GM12892 (cell line): ENCODE data around the gene CFL1.

Experiments used
- POLR2A ChIP-seq: IDR thresholded peaks from 2 replicates; pipeline ENCODE4 v1.6.1; 2011; ENCODE audit warnings: low read depth, low read length, control low read depth
- POLR2AphosphoS5 ChIP-seq: IDR thresholded peaks from 2 replicates; pipeline ENCODE4 v1.6.1; 2011; ENCODE audit warnings: low read depth, low read length, control low read depth
- TAF1 ChIP-seq: IDR thresholded peaks from 2 replicates; pipeline ENCODE4 v1.6.1; 2011; ENCODE audit warnings: low read depth, mild to moderate bottlenecking, control low read depth, low read length, borderline replicate concordance

GRCh38 chr11:65861165-65861505 lies 3.2 kb upstream of the CFL1 start:
- TF ChIP-seq TAF1 (no peak), POLR2A (no peak), POLR2AphosphoS5 (no peak)
